HL-60 (cell line): ENCODE measurements around the gene DDIAS.

ENCODE experiments used
- CTCF ChIP-seq: IDR thresholded peaks from one replicate; pipeline ENCODE4 v1.5.1; 2011; ENCODE audit warnings: low read length, control low read depth, inconsistent platforms; ENCODE audit not compliant: insufficient read depth
- GABPA ChIP-seq: IDR thresholded peaks from 2 replicates; pipeline ENCODE4 v1.6.1; 2012; ENCODE audit warnings: low read depth
- POLR2AphosphoS5 ChIP-seq: IDR thresholded peaks from 2 replicates; pipeline ENCODE4 v1.6.1; 2012; ENCODE audit warnings: low read depth
- REST ChIP-seq: IDR thresholded peaks from 2 replicates; pipeline ENCODE4 v1.6.1; 2012; ENCODE audit warnings: low read depth; ENCODE audit not compliant: insufficient replicate concordance

- TF ChIP-seq CTCF = no peak
- no peak for TF ChIP-seq REST
- peak; percentile 67; the same call in 1 of the 2 replicates for TF ChIP-seq POLR2AphosphoS5
- peak; percentile 80 for TF ChIP-seq GABPA
Measured at GRCh38 chr11:82901165-82901921, at the start of gene DDIAS.
